NCI-H1092 (cell line): ENCODE results near the gene NEK11.
"Not testable (repeated sequence)": the region's sequence is repeated elsewhere in the genome, so short reads cannot be mapped to it uniquely, and the experiment has no call there.

Experiments used
- DNase-seq: peaks from one replicate; lab custom pipeline; 2025; lab: John Stamatoyannopoulos, UW

The NEK11 gene

DNA sequence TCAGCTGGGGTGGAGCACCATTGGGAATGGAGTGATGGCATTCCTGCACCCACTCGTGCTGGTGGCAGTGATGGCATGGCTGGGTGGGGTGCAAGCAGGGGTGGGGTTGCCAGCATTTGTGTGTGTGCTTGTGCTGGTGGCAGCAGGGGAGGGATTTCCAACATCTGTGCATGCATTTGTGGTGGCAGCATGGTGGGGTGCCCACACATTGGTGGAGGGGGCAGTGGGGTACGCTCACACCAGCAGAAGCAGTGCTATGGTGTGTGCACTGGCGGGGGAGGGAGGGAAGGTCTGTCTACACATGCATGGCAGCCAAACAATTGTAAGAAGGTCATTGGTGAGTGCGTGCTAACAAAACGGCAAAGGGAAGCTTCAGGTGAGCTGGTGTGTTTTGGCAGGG is 278.2 kb downstream of the NEK11 start:
- DNase-seq, result no peak

DNA sequence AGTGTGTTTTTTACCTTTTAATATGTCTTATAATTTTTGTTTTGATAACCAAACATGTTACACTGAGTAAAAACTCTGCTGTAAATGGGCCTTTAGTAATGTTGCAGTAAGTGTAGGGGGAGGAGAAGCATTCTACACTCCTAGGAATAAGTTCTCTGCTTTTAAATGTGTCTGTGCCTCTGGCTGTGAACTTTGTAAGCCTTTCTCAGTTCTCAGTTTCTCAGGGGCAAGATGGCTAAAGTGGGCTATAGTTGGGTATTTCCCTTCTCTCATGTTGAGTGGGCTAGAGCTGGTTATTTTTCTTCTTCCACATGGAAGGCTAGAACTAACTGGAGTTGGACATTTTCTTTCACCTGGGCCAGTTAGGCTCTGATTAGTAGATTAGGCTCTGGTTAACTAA is 279.6 kb downstream of the NEK11 start:
- no peak for DNase-seq

GRCh38 chr3:131314318-131314717 is 287.6 kb downstream of the NEK11 start:
- no peak for DNase-seq

DNA sequence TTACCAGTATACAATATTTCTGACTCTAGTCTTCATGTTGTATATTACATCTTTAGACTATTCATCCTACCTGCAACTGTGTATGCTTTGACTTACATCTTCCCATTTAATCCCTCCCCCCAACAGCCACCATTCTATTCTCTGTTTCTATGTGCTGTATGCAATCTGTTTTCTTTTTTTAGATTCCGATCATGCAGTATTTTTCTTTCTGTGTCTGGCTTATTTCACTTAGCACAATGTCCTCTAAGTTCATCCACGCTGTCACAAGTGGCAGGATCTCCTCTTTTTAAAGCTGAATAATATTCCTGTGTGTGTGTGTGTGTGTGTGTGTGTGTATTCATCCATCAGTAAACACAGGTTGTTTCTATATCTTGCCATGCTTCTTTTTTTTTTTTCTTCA is 288.5 kb downstream of the NEK11 start:
- DNase-seq, result no peak

GRCh38 chr3:131317667-131318066 is 291.0 kb downstream of the NEK11 start:
- no peak for DNase-seq

DNA sequence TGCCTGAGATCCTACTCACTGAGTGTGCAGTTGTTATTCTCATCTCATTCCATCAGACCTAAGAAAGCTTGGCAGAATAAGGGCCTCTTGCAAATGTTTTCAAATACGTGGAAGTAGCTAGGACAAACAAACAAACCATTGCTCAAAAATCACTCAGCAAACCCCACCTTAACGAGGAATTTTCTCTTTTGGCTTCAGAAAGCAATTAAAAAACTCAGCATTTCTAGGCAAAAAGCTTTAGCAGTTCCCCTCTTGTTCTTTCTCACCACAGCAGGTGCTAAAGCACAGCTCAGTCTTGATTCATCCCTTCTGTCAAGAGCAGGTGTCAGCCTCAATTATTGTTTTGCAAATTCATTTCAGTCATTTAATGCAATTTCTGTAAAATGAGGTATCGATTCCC is 296.3 kb downstream of the NEK11 start:
- no peak for DNase-seq

GRCh38 chr3:131323792-131324191 is 297.1 kb downstream of the NEK11 start:
- DNase-seq, result no peak

DNA sequence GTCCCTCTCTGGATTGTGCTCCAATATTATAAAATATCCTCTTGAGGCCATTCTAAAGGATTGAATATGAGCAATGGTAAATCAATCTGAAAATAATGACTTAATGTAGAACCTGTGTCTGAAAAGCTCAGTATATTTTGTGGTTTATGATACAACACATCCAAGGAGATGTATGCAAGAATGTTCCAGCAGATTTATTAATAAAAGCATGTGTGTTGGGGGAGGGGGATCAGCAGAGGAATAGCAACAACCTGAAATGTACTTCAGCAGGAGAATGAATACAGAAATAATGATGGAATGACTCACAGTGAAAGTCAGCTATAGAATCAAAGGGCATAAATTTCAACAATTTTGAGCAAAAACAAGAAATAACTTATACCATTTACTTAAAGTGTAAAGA is 298.2 kb downstream of the NEK11 start:
- DNase-seq, result no peak

DNA sequence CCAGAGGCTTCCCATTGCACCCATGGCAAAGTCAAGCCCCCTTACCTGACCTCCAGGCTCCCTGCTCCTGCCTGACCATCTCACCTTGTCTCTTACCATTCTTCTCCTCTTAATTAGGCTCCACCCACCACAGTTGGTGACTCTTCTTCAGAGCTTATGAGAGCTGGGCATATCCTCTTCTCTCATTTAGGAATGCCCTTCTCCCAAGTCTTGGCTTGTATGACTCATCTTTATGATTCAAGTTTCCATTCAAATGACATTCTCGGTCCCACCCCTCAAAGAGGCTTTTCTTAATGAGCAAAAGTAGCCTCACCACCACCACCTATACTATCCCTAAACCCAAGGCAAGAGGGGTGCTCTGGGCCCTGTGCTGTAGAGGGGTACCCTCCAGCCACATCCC is 299.6 kb downstream of the NEK11 start:
- DNase-seq, result no peak

DNA sequence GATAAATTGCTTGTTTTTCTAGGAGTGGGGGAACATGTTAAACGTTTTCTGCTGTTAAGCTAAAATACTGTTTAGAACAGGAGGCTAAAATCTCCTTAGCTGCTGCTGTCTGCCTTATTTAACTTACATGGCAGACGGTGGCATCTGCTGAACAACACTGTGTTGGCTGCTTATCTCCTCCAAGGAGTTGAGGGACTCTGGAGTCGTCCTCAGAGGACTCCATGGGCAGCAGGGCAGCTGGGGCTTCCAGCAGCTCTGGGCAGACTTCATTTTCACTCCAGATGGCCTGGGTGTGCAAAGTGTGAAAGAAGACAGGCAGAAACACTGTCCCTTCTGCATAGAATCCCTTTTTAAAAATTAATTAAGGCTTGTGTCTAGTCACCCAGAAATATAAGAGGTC is 302.0 kb downstream of the NEK11 start:
- DNase-seq, result no peak

- DNase-seq, result no peak
These were observed 303.1 kb downstream of the NEK11 start for GRCh38 chr3:131329774-131330173.

GRCh38 chr3:131331456-131332085 is 304.9 kb downstream of the NEK11 start:
- not testable (repeated sequence) for DNase-seq

GRCh38 chr3:131338948-131339640 is 312.4 kb downstream of the NEK11 start:
- no peak for DNase-seq

DNA sequence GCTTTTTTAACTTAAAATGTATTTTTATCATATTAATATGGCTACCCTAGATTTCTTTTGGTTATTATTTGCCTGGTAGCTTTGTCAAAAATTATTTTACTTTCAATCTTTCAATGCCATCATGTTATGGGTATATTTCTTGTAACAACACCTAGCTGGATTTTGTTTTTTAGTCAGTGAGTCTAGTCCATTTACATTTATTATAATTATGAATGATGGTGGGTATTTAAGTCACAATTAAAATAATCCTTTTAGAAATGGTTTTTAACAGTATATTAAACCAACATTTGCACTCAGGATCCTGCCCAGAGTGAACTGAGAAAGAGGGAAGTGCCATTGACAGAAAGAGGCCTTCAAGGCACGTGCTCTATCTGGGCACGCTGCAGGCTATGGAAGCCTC is 315.1 kb downstream of the NEK11 start:
- no peak for DNase-seq

DNA sequence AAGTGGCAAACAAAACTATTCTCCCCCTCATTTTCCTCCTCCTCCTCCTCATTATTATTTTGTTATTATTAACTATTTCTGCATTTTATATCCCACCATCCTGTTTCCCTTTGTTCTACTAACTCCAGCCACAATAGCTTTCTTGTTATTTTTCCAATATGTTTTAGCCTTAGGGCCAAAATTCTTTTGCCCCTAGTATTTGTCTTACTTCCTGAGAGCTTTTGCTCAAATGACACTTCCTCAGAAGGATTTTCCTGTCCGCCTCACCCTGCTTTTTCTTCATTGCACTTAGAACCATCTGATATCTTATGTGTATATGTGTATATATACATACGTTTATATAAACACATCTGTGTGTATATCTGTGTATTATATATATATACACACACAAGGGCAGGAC is 322.2 kb downstream of the NEK11 start:
- DNase-seq, result no peak

DNA sequence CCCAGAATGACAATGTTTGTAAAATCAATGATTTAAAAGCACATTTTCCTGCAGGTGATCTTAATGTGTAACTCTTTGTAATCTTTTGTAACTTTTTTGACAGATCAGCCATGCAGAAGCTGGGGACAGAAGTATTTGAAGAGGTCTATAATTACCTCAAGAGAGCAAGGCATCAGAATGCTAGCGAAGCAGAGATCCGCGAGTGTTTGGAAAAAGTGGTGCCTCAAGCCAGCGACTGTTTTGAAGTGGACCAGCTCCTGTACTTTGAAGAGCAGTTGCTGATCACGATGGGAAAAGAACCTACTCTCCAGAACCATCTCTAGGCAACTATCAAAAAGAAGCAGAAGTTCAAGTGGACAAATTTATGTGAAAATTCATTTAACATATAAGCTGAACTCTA is 322.8 kb downstream of the NEK11 start:
- no peak for DNase-seq

GRCh38 chr3:131349946-131350347 is 323.3 kb downstream of the NEK11 start:
- DNase-seq, result no peak

DNA sequence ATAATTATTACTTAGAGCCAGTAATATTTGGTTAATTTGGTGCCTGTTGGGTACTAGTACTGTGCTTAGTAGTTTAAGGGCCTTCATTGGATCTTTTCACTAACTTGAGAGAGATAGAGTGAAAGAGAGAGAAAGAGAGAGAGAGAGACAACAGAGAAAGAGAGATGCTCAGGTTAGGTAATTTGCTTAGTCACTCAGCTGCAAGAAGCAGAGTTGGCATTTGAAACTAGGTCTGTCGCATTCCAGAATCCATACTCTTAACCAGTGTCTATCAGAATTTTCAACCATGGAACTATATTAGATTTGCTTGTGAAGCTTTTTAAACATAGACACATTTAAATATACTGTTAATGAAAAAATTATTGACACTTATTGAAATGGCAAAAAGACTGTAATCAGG is 323.8 kb downstream of the NEK11 start:
- no peak for DNase-seq

- DNase-seq, result no peak
These were observed 326.6 kb downstream of the NEK11 start for GRCh38 chr3:131353016-131353877.

DNA sequence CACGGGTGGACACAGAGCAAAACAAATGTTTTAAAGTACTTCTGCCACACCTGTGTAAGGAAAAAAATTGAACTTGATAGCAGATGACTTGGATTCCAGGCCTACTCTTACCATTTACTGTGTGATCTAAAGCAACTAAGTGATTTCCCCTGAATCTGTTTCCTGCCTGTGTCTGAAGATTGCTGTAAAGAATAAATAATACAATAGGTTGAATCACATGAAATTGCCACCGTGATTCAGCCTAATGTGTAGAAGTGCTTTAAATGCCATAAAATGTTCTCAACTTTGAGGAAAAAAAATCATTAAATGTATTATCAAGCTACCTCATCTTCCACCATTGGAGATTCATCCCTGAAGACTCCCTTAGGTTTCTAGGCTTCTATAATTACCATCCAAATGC is 327.3 kb downstream of the NEK11 start:
- no peak for DNase-seq

DNA sequence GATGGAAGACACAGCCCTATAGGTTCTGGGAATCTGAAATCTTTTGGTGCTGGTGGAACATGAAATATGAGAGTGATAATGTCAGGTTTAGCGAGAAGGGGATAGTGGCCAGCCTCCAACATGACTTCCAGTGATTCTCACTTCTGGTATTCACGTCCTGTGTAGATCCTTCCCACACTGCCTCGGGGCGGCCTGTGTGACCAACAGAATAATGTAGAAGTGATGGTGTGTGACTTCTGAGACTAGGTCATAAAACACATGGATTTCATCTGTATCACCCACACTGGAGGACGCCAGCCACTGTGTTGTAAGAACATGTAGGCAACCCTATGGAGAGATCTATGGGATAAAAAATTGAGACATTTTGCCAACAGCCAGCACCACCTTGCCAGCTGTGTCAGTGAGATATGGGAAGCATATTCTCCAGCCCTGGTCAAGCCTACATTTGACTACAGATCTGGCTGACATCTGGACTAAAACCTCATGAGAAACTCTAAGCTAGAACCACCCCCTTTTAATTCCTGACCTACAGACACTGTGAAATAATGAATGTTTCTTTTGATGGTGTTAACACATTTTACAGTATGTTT is 329.4 kb downstream of the NEK11 start:
- DNase-seq, result no peak

DNA sequence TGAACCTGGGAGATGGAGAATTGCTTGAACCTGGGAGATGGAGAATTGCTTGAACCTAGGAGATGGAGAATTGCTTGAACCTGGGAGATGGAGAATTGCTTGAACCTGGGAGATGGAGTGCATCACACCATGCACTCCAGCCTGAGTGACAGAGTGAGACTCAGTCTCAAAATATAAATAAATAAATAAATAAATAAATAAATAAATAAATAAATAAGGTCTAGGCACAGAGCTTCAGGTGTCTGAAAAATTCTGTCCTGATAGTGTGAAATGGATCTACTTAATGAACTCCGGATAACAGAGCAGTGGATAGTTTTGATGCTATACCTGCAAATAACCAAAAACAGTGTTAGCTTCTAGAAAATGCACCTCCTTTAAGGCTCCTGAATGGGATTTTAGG is 330.6 kb downstream of the NEK11 start:
- DNase-seq, result no peak
